ELR (cell line): ENCODE measurements around the gene CDCA8.
"Not testable (repeated sequence)": the region's sequence is repeated elsewhere in the genome, so short reads cannot be mapped to it uniquely, and the experiment has no call there.

ENCODE experiments used
- DNase-seq: peaks from one replicate; pipeline ENCODE4 v3.0.0-alpha.2; 2015; ENCODE audit warnings: low read depth

Gene CDCA8

DNA sequence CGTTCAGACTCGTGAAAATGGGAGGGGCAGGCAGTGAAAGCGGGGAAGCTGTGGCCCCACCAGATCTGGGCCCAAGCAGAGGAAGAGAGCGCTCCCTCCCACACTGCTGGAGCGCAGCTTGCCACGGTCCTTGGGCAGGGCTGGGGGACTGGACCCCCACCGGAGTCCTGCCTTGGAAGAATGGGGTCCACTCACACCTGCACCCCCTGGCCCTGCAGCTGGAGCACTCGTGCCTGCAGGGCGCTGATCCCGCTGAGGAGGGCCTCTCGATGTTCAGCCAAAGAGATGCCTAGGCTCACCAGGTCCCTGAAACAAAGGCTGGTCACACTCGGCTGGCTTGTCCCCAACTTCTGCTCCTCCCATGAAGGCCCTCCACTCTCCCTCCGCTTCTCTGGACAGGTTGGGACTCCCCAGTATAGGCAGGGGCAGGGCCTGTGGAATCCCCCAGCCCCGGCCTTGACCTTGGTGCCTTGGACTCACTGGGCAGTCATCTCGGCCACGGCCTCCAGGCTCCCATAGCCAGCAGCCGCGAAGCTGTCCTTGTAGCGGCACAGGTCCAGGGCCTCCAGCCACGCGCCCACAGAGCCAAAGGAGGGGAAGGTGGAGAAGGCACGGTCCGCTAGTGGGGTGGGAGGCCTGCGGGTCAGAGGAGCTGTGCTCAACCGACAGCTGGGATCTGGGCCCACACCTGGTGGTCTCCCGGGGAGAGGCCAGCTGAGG lies 26.0 kb downstream of the CDCA8 start:
- no peak for DNase-seq

DNA sequence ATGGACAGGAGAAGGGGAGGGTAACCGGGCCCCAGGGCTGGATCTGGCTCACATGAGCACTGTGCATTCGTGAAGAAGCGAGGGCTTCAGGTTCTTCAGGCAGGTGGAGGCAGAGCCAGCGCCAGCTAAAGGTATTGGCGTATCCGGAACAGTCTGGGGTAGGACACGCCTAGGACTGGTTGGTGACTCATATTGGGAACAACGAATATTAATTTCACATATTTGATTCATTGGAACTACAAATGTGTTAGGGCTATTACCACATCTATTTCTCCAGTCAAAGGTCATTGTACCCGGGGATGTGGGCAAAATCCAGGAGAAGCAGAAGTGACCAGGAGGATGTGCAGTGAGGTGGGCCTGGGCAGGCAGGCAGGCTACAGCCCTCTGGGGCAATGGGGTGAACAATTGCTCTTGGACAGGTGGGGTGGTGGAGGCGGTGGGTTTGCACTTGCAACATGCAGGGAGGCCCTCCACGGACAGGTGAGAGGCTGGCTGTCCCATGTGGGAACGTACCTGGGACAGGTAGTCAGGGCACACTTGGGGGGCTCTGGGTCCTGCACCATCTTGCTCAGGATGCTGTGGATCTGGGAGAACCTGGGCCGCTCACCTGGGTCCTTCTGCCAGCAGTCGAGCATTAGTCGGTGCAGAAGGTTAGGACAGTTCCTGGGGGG lies 26.7 kb downstream of the CDCA8 start:
- no peak for DNase-seq

DNA sequence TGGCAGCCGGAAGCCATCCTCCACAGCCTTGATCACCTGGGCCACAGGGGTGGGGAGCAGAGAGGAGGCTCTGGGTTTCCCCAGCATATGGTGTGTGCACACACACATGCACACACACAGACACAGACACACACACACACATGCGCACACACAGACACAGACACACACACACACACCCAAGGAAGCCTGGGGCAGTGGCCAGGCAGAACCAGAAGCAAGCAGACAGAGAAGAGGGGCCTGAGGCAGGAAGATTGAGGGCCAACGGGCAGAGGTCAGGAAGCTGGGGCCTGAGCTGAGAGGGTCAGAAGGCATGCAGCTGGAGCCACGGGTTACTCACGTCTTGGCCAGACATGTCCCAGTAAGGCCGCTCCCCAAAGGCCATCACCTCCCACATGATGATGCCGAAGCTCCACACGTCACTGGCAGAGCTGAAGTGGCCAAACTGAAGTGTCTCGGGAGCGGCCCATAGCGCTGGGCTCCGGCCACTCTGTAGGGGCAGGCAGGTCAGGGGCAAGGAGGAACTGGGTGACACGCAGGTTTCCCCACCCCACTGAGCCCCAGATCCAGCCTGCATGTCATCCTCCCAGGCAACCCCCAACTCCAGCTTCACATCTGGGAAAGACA lies 27.4 kb downstream of the CDCA8 start:
- DNase-seq: no peak

DNA sequence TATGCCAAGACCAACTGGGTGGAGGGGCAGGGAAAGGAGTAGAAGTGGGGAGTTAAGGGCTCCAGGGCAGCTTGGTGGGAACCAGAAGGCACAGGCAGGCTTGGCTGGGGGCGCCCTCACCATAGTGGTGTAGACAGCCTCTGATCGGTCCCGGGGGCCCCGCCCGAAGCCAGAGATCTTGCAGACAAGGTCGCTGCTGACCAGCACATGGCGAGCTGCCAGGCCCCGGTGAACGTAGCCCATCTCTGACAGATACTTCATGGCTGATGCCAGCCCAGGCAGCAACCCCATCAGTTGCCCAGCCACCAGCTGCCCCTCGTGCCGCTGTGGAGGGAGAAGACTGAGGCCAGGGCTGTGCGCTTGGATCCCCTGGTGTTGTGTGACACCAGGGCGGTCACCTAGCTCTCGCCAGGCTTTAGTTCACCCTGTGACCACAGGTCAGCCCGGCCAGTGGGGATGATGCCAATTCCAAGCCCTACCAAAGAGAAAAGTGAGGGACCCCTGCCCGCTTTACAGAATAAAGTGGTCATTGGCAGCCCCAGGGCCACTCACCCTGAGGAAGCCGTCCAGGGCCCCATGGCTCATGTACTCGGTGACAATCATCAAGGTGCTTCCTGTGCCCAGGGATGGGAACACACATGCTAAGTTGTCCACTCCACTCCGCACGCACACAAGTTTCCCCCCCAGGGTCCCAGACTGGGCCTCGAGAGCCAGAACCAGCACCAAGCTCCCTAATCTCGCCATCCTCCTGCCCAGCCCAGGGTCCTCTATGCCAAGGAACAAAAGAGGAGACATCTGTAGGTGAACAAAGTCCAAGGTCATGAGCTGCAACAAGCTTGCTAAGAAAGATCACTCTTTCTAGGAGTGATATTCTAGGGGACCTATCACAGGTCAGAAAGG lies 28.2 kb downstream of the CDCA8 start:
- no peak for DNase-seq

DNA sequence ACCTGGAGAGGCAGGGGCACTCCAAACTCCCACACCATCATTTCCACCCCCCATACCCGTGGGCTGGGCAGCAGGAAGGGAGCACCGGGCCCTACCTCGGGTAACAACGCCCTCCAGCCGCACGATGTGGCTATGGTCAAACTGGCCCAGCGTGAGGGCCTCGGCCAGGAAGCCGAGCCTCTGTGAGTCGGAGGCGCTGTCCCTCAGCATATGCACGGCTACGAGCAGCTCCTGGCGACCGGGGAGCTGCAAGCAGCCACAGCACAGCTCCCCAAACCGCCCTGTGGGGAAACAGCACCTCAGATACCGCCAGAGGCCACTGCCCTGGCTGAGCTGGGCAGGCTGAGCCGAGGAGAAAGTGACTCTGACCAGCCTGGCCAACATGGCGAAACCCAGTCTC lies 29.2 kb downstream of the CDCA8 start:
- peak; percentile 17 for DNase-seq

DNA sequence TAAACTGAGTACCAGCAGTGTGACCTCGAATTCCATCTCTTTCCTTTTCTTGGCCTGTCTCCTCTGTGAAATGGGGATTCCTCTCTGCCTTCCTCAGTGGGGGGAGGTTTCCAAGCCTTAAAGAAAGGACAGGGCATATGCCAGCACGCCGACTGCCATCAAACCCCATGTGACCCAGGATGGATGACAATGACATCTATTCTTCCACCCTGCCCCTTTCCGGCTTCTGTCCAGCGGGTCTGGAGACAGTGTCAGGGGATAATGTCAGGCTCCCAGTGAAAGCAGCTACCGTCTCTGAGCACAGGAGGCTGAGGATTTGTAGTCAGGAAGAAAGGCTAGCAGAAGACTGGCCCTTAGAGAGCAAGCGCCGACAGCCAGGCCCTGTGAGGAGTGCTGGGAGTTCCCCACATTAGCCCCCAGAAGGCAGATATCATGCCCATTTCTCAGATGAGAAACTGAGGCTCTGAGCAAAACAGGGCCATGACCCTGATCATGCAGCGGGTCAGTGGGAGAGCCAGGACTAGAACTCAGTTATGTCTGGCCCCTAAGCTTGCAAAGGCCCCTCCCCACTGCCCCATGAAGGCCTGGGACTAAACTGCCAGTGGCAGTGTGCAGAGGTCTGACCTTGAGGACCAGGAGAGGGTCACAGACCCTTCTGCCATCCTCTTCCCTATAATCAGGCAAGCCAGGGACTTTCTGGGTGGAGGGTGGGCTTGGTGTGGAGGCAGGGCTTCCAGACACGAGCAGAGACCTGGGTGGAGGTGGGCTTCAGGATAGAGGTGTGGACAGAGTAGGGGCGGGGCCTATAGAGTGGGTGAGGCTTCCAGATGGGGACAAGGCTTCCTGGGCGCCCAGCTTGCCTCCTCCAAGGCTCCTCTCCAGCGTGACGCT lies 30.1 kb downstream of the CDCA8 start:
- no peak for DNase-seq

DNA sequence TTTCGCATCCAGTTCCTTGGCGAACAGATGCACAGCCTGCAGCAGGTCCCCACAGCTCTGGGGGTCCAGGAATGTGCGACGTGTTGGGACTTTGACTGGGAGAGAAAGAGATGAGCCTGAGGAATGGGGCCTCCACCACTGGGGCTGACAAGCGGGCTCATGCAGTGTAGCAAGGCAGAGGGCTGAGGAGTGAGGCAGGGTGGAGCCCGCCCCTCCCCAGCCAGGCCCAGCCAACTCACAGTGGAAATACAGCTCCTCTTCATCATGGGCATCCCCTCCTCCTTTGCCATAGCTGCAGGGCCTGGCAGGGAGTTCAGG lies 30.7 kb downstream of the CDCA8 start:
- DNase-seq: no peak

DNA sequence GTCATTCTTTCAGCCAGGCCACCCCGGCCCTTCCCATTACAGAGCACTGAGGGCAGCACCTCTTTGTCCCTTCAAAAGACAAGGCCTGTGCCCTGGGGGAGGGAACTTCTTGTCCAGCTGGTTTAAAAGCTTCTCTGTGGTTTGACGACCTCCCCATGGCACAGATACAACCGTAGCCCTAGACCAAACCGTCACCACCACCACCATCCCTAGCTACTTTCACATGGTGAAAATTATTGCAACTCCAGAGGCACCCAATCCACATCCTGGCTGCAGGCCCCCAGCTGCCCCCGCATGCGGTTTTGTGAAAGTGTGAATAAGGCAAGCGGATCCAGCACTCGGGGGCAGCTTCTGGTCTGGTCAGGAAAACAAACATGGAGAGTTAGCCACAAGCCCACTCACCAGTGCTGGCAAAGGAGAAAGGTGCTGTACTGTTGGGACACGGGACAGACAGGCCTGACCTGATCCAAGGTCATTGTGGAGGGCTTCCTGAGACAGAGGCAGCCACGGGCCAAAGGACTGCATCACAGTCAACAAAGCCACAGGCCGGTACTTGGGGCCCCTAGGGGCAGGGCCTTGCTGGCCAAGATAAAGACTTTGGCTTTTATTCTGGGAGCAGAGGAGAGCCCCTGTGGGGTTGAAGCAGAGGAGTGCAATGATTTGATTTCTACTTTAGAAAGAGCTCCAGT lies 31.2 kb downstream of the CDCA8 start:
- DNase-seq: no peak

DNA sequence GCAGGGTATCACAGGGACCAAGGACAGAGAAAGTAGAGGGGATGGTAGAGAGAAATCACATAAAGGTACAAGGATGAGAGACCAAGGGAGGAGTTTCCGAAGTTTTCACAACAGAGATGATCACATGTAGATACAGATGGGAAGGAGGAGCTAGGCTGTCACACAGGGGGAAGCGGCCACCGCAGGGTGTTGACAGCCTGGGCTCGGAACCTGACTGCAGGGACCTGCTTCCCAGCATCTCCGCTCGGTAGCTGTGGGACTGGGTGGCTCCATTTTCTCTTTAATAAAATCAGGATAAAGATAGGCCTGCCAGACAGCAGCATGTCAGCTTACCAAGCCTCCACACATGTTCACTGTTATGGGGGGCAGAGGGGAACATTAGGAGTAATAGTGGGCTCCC lies 32.3 kb downstream of the CDCA8 start:
- no peak for DNase-seq

DNA sequence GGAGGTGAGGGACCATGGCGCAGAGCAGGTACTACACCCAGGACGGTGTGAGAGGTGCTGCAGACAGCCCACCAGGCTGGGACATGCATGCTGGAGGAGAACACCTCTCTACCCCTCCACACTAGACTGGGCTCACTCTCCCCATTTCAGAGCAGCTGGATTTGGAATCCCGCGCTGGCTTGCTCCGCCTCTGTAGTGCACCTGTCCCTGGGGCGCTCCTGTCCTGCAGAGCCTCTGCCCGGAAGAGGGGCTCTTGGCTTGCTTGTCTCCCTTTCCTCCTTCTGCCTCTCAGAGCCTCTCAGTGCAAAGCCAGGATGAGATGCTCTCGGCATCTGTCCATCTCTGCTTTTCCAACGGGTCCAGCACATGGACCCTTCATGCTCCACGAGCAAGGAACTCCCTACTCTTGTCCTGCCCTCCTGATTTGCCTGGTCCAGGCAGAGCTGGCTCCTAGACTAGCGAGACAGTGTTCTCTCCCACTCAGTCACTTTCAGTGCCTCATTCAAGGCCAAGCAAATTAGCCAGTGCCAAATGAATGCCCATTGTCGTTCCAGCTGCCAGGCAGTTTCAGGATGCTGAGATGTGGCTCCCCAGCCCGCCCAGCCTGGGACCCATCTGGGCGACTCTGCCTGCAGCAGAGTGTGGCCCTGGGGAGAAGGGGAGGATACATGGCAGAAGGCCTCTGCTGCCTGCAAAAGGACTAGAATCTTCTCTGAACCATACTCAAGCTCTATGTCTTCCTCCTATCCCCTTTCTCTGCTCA lies 33.7 kb downstream of the CDCA8 start:
- DNase-seq: no peak

DNA sequence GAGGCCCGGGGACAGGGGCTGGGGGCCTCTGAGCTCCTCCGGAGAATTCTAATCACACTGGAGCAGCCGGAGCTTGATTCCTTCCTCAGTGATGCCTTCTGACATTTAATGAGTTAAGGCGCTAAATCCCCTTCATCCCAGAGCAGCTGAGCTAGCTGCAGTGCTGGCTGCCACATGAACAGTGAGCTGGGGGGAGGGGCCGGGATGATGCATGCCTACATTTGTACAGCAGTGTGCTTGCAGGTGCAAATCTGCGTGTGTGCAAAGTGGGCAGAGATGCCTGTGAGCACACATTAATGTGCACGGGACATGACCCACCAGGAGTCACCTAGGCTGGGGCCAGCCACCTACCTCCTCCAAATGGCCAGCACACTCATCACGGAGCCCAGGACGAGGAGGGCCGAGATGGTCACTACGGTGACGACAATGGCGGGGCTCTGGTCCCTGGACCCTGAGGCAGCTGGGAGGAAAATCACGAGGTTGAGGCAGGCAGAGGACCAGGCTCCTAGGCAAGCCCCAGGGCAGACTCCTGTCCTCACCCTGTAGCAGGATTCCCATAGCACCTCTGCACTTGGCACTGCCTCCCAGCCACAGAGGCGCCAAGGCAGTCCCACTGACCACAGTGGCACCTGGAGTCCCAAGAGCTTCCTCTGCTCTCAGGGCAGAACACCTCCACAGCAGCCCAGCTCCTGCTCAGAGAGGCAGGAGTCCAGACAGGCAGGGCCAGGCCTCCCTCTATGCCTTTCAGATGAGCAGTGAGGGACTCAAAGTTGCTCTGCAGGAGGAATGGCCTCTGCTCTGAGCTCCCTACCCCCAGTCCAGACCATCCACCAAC lies 34.7 kb downstream of the CDCA8 start:
- no peak for DNase-seq

DNA sequence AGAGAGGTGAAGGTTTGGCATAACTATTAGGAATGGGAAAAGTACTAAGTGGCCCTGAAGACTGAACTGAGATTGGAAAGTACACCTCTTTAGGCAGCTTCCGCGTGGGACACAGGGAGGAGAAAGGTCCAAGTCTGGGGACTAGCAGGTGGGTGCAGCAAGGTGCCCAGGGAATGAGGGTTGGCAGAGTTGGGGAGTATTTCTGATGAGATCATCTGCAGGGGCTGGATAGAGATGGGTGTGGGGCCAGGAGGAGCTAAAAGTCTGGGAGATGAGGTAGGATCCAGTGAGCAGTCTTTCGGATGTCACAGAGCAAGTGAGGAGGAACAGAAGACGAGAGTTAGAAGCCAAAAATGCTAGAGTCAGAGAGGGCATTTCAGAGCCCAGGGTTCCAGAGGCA lies 36.1 kb downstream of the CDCA8 start:
- DNase-seq: no peak

DNA sequence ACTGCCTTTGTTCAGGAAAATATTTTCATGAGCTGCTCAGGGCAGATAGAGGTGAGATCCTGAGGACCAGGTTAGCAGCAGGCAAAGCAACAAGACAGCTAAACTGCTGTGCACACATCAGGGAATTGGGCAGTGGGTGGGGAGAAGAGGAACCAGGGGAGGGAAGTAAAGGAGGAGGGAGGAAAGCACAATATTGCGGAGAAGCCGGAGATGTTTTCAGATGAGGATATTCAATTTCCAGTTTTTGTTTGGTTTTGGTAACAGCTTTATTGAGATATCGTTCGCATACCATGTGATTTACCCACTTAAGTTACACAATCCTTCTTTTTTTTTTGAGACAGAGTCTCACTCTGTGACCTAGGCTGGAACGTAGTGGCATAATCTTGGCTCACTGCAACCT lies 38.1 kb downstream of the CDCA8 start:
- DNase-seq: no peak

DNA sequence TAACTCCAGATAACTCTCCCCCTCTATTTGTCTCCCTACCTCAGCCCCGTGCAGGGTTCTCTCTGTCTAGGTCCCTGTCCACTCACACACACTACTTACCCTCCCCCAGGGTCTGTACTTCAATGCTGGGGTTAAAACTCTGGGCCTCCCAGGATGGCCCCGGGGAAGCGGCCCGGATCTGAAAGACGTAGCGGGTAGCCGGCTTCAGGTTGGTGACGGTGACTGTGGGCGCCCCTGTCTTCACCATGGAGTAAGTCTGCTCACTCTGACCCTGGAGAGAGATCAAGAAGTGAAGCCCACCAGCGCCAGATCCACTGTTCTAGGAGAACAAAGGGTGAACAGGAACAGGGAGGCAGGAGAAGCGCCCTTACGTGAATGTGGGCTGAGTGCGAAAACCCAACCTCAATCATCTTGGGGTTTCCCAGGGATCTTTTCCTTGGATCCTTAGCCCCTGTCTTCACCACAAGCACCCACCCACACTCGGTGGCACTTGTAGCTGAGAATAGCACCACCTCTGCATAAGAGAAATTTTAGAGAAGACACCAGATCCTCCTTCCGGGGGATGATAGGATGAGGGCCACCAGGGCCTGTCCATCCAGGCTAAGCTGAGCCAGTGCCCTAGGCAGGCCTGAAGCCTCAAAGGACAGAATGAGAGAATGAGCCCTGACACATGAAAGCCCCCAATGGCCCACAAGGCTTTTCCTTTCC lies 39.1 kb downstream of the CDCA8 start:
- DNase-seq: no peak

DNA sequence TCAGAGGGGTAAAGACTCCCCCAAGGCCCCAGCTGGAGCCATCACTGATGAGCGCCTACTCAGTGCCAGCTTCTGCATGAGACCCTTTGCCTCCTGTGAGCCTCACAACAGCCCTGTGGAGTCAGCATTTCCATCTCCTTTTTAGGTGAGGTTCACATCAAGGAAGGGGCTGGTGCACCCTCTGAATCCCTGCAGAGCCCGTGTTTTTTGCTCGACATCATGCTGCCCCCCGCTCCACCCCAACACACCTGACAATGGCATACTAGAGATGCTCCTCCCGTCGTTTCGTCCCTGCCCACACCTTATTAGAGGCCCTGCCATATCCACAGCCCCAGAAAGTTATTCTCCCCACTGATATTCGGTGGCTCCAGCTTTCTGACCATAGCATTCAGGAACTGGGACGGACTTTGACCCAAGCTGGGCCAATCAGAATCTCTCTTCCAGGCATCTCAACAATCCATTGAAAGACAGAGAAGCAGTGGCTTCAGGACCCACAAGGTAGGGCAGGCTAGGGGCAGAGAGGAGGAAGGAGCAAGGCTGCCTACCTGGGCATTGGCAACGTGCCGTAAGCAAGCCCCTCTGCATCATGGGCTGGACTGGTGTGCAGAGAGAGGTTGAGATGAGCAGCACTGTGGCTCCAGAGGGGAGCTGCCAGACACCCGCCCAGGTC lies 39.9 kb downstream of the CDCA8 start:
- no peak for DNase-seq

DNA sequence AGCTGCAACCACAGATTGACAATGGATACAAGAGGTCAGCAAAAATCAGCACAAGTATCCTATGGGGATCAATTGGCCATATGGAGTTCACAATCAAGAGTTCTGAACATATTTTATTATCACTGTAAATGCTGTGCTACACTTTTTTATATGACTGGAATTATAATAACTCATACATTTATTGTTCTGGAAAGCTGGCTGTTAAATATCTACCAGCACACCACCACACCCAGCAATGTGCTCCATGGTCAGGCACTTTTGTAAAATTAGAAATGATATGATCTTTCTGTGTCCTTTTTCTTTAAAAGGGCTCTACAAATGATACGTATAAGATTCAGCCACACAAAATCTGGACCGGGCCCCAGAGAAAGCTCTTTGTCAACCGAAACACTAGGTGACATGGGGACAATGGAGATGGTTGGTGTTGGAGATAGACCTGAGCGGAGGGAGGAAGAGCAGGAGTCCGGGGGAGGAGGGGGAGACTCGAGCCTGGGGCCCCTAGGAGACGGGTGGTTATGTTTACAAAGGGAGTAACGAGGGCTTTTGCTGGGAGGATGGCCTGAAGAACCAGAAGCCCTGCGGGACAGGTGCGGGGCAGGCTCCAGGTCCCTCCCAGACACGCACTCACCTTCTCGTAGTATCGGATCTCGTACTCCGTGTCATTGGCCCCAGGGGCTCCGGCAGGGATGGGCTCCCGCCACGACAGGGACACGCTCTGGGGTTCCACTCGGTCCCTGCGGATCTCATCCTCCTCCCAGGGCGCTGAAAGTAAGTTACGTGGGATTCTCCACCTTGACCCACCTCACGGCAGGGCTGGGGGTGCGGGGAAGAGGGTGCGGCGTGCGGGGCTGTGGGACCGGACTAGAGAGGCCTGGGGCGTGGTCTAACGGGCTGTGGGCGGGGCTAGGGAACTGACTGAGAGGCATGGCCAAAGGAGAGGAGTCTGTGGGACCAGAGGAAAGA lies 42.6 kb downstream of the CDCA8 start:
- DNase-seq: no peak

DNA sequence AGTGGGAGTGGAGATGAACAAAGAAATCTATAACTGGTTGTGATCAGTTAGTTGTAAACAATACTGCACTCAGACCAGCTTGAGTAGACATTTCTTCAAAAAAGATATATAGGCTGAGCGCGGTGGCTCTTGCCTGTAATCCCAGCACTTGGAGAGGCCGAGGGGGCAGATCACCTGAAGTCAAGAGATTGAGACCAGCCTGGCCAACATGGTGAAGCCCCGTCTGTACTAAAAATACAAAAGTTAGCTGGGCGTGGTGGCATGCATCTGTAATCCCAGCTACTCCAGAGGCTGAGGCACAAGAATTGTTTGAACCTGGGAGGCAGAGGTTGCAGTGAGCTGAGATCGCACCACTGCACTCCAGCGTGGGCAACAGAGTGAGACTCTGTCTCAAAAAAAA lies 45.7 kb downstream of the CDCA8 start:
- DNase-seq: not testable (repeated sequence)
